ENCODE measurements around the gene MAP3K5. TPM values are rescaled to one million over a fixed set of nuclear protein-coding genes. Genes with fewer than 3 reads are reported as not detected.
"Not testable (repeated sequence)": the region's sequence is repeated elsewhere in the genome, so short reads cannot be mapped to it uniquely, and the experiment has no call there.

MAP3K5 gene
- polyA plus RNA-seq, 4 donors: 5.4 to 7.3 (median 6.7) TPM

GRCh38 chr6:136726837-136727557 is 65.3 kb downstream of the MAP3K5 start:
- DNase-seq (ENCODE audit: low read depth in 4 of 4, low spot score in 2 of 4): no peak

- no peak for DNase-seq (ENCODE audit: low read depth in 4 of 4, low spot score in 2 of 4)
Measured at GRCh38 chr6:136725124-136725523, 67.2 kb downstream of the MAP3K5 start.

- no peak for DNase-seq (ENCODE audit: low read depth in 4 of 4, low spot score in 2 of 4)
Measured at GRCh38 chr6:136723780-136724179, 68.5 kb downstream of the MAP3K5 start.

- DNase-seq (ENCODE audit: low read depth in 4 of 4, low spot score in 2 of 4): no peak
Measured at GRCh38 chr6:136721467-136721866, 70.8 kb downstream of the MAP3K5 start.

GRCh38 chr6:136720045-136720770 is 72.1 kb downstream of the MAP3K5 start:
- DNase-seq (ENCODE audit: low read depth in 4 of 4, low spot score in 2 of 4): no peak

GRCh38 chr6:136719280-136720044 is 72.8 kb downstream of the MAP3K5 start:
- DNase-seq (ENCODE audit: low read depth in 4 of 4, low spot score in 2 of 4): no peak

- DNase-seq (ENCODE audit: low read depth in 4 of 4, low spot score in 2 of 4): no peak
Measured at GRCh38 chr6:136718476-136718875, 73.8 kb downstream of the MAP3K5 start.

- DNase-seq (ENCODE audit: low read depth in 4 of 4, low spot score in 2 of 4): no peak
Measured at GRCh38 chr6:136717716-136717990, 74.6 kb downstream of the MAP3K5 start.

GRCh38 chr6:136716917-136717715 is 75.2 kb downstream of the MAP3K5 start:
- no peak for DNase-seq (ENCODE audit: low read depth in 4 of 4, low spot score in 2 of 4)

GRCh38 chr6:136712642-136713041 is 79.6 kb downstream of the MAP3K5 start:
- not testable (repeated sequence) for DNase-seq (ENCODE audit: low read depth in 4 of 4, low spot score in 2 of 4)

- no peak for DNase-seq (ENCODE audit: low read depth in 4 of 4, low spot score in 2 of 4)
Measured at GRCh38 chr6:136711644-136712043, 80.6 kb downstream of the MAP3K5 start.

- no peak for DNase-seq (ENCODE audit: low read depth in 4 of 4, low spot score in 2 of 4)
Measured at GRCh38 chr6:136710877-136711552, 81.3 kb downstream of the MAP3K5 start.

GRCh38 chr6:136709429-136709828 is 82.8 kb downstream of the MAP3K5 start:
- no peak for DNase-seq (ENCODE audit: low read depth in 4 of 4, low spot score in 2 of 4)

GRCh38 chr6:136706430-136706829 is 85.8 kb downstream of the MAP3K5 start:
- no peak for DNase-seq (ENCODE audit: low read depth in 4 of 4, low spot score in 2 of 4)

- DNase-seq (ENCODE audit: low read depth in 4 of 4, low spot score in 2 of 4): no peak
Measured at GRCh38 chr6:136703331-136703865, 88.9 kb downstream of the MAP3K5 start.

GRCh38 chr6:136701045-136701444 is 91.2 kb downstream of the MAP3K5 start:
- DNase-seq (ENCODE audit: low read depth in 4 of 4, low spot score in 2 of 4): peak in 1 of 4 donors; percentile 12

GRCh38 chr6:136699358-136699757 is 92.9 kb downstream of the MAP3K5 start:
- DNase-seq (ENCODE audit: low read depth in 4 of 4, low spot score in 2 of 4): no peak

- no peak for DNase-seq (ENCODE audit: low read depth in 4 of 4, low spot score in 2 of 4)
Measured at GRCh38 chr6:136696783-136697364, 95.4 kb downstream of the MAP3K5 start.

GRCh38 chr6:136696238-136696637 is 96.0 kb downstream of the MAP3K5 start:
- DNase-seq (ENCODE audit: low read depth in 4 of 4, low spot score in 2 of 4): peak in 1 of 4 donors; percentile 8

- DNase-seq (ENCODE audit: low read depth in 4 of 4, low spot score in 2 of 4): no peak
Measured at GRCh38 chr6:136695412-136695811, 96.9 kb downstream of the MAP3K5 start.
